ENCODE results near the gene PIM2. TPM values are rescaled to one million over a fixed set of nuclear protein-coding genes. Genes with fewer than 3 reads are reported as not detected.
A peak's percentile ranks its signal among the peaks of the same experiment; 100 is the strongest.

The PIM2 gene
- total and polyA plus RNA-seq, 9 of the 15 experiments (the other 6 are each of a cell fraction or from before 2014, with no cell fraction given), result 67.6 to 191 (median 108) TPM

- Histone ChIP-seq H3K4me2 (ENCODE audit: insufficient read depth, low read length) (no peak overlapping the region), H3K79me2 (ENCODE audit: control insufficient read depth, insufficient read depth, low read length) (peaks cover 21% of the 10 kb centered on the region), H3K9me1 (ENCODE audit: control insufficient read depth, insufficient read depth, low read length) (no peaks in the 10 kb centered on the region), H4K20me1 (replicated peaks; ENCODE audit: control insufficient read depth, insufficient read depth, low read length) (peaks cover 6% of the 10 kb centered on the region; the same call in 1 of the 2 replicates), H3K4me1 (replicated peaks in 1 of 2; ENCODE audit: control insufficient read depth in 2 of 2, insufficient read depth in 2 of 2, low read length in 2 of 2) (peaks cover 19 to 26% of the 10 kb centered on the region in 2 experiments), H3K27me3 (ENCODE audit: control insufficient read depth in 2 of 2, insufficient read depth in 2 of 2, low read length in 2 of 2) (no peaks in the 10 kb centered on the region), H3K9me3 (replicated peaks; ENCODE audit: control insufficient read depth, insufficient read depth, low read depth, low read length) (no peaks in the 10 kb centered on the region), H2AFZ (ENCODE audit: low read depth, low read length) (no peak overlapping the region), H3K27ac (ENCODE audit: extremely low read depth, low read depth, low read length) (no peak overlapping the region), H3K9ac (ENCODE audit: insufficient read depth in 1 of 2, low read depth in 2 of 2, low read length in 2 of 2) (no peak overlapping the region), H3K36me3 (ENCODE audit: control insufficient read depth, insufficient read depth, low read length) (peaks cover 63% of the 10 kb centered on the region; the same call in 2 of the 3 replicates), H3K4me3 (no peak overlapping the region)
- DNase-seq (ENCODE audit: extremely low read depth in 1 of 4, low spot score in 3 of 4), result no peak
- FAIRE-seq, result no peak
- CTCF ChIA-PET (ENCODE audit: low intra/inter-chr PET ratio), result no interaction called here
- TF ChIP-seq DIDO1 (tag; IDR thresholded peaks at IDR 0.05; ENCODE audit: low read depth) (no peak), ETV6 (IDR thresholded peaks at IDR 0.05; ENCODE audit: borderline replicate concordance in 1 of 2, low read depth in 2 of 2, low read length in 1 of 2) (no peak), ETV6 (CRISPR knock-in tag; IDR thresholded peaks at IDR 0.05; ENCODE audit: borderline replicate concordance) (no peak)
- ATAC-seq, result no peak
- intact Hi-C loops (cut with micrococcal nuclease) (no loop called here), in situ Hi-C loops (cut with MboI) (no loop called here)
- no TSS peak for BruUV-seq (replicated peaks)
- POLR2A ChIA-PET, result interaction anchor here (0.9 kb wide), 1 partner anchor 11 kb away, joined by 3 read pairs; the partner anchor contains the start of genes PQBP1 and TIMM17B
- WGBS (ENCODE audit: insufficient coverage, low coverage, missing lambda C conversion rate), result 76% methylated on average over 1 of the region's 1 CpG
Observed at GRCh38 chrX:48908600-48908999, 10.2 kb downstream of the PIM2 start.

GRCh38 chrX:48905090-48905790 is 13.6 kb downstream of the PIM2 start:
- intact Hi-C loops (cut with micrococcal nuclease) (no loop called here), in situ Hi-C loops (cut with MboI) (no loop called here)
- H3K9ac ChIP-seq (ENCODE audit: insufficient read depth in 1 of 2, low read depth in 2 of 2, low read length in 2 of 2), result no peak overlapping the region
- BruUV-seq (replicated peaks), result no TSS peak
- peaks cover 15% of the 10 kb centered on the region for H3K79me2 ChIP-seq (ENCODE audit: control insufficient read depth, insufficient read depth, low read length)
- DNase-seq (ENCODE audit: extremely low read depth in 1 of 4, low spot score in 3 of 4) (no peak), ATAC-seq (no peak), FAIRE-seq (no peak)
- no peaks in the 10 kb centered on the region for H3K9me1 ChIP-seq (ENCODE audit: control insufficient read depth, insufficient read depth, low read length)
- no peak overlapping the region for H3K4me3 ChIP-seq
- H2AFZ ChIP-seq (ENCODE audit: low read depth, low read length), result no peak overlapping the region
- H3K27me3 ChIP-seq (ENCODE audit: control insufficient read depth in 2 of 2, insufficient read depth in 2 of 2, low read length in 2 of 2), result no peaks in the 10 kb centered on the region
- ChIA-PET POLR2A (interaction anchor here (0.7 to 2.8 kb wide), 3 partner anchors 7 to 274 kb away, joined by 3 to 12 read pairs (median 6); partner anchors contain the start of genes PQBP1 and TIMM17B), CTCF (ENCODE audit: low intra/inter-chr PET ratio) (no interaction called here)
- peaks cover 80% of the 10 kb centered on the region for H3K36me3 ChIP-seq (ENCODE audit: control insufficient read depth, insufficient read depth, low read length)
- TF ChIP-seq CAMTA2 (CRISPR knock-in tag; conservative IDR thresholded peaks at IDR 0.05) (no peak), CCAR2 (IDR thresholded peaks at IDR 0.05; ENCODE audit: low read depth, low read length) (no peak), POLR2G (IDR thresholded peaks at IDR 0.05; ENCODE audit: low read depth, low read length) (peak; percentile 71), POLR3G (IDR thresholded peaks at IDR 0.05; ENCODE audit: extremely low read depth, insufficient read length, insufficient replicate concordance) (no peak), RBM22 (IDR thresholded peaks at IDR 0.05; ENCODE audit: low read depth, low read length, poor library complexity, severe bottlenecking) (peak; percentile 30)
- peaks cover 3 to 19% of the 10 kb centered on the region in 2 experiments; a peak in 3 of 5 replicates for H3K4me1 ChIP-seq (replicated peaks in 1 of 2; ENCODE audit: control insufficient read depth in 2 of 2, insufficient read depth in 2 of 2, low read length in 2 of 2)
- no peaks in the 10 kb centered on the region for H3K9me3 ChIP-seq (replicated peaks; ENCODE audit: control insufficient read depth, insufficient read depth, low read depth, low read length)
- 94% methylated on average over 8 of the region's 20 CpGs for WGBS (ENCODE audit: insufficient coverage, low coverage, missing lambda C conversion rate)
- H3K27ac ChIP-seq (ENCODE audit: extremely low read depth, low read depth, low read length), result no peak overlapping the region
- no peak overlapping the region for H3K4me2 ChIP-seq (ENCODE audit: insufficient read depth, low read length)
- no peaks in the 10 kb centered on the region; the same call in 1 of the 2 replicates for H4K20me1 ChIP-seq (replicated peaks; ENCODE audit: control insufficient read depth, insufficient read depth, low read length)

Data from K562 (cell line).